HCT116 (cell line): Measurements from ENCODE around the gene FXYD6.

Experiments used
- CBX3 ChIP-seq: IDR thresholded peaks from 2 replicates; pipeline ENCODE4 v1.6.1; 2012; ENCODE audit warnings: low read depth
- CTCF ChIP-seq, 3 experiments: fragments of 200-600 bp in 1 of 3; sonication (generic) in 1 of 3; IDR thresholded peaks in 2 of 3; conservative IDR thresholded peaks in 1 of 3; 2 replicates each; pipeline ENCODE4 v1.5.1; 2012 to 2017; ENCODE audit warnings: low read depth in 2 of 3, low read length in 2 of 3, antibody characterized with exemption in 1 of 3, borderline replicate concordance in 1 of 3, control low read depth in 1 of 3, mild to moderate bottlenecking in 1 of 3, mixed read lengths in 1 of 3, mixed run types in 1 of 3, moderate library complexity in 1 of 3; ENCODE audit not compliant: insufficient read depth in 1 of 3
- ELF1 ChIP-seq: IDR thresholded peaks from 2 replicates; pipeline ENCODE4 v1.6.1; 2012; ENCODE audit warnings: low read depth, borderline replicate concordance
- EZH2 ChIP-seq: fragments of 200-600 bp; sonication (generic); IDR thresholded peaks from 2 replicates; pipeline ENCODE4 v1.6.1; 2017; ENCODE audit warnings: antibody characterized with exemption, mixed run types
- EZH2phosphoT487 ChIP-seq: fragments of 200-600 bp; IDR thresholded peaks from 2 replicates; pipeline ENCODE4 v1.6.1; 2018; ENCODE audit warnings: antibody characterized with exemption, borderline replicate concordance
- MAX ChIP-seq: IDR thresholded peaks from 2 replicates; pipeline ENCODE4 v1.6.1; 2012
- POLR2A ChIP-seq: IDR thresholded peaks from 2 replicates; pipeline ENCODE4 v1.7.0; 2011; ENCODE audit warnings: borderline replicate concordance; ENCODE audit not compliant: insufficient read depth, insufficient read length; ENCODE audit errors: extremely low read depth
- POLR2AphosphoS5 ChIP-seq: IDR thresholded peaks from 2 replicates; pipeline ENCODE4 v1.6.1; 2011; ENCODE audit warnings: mild to moderate bottlenecking, low read depth, low read length, moderate library complexity
- RAD21 ChIP-seq: IDR thresholded peaks from 2 replicates; pipeline ENCODE4 v1.6.1; 2012; ENCODE audit warnings: low read depth, mild to moderate bottlenecking
- REST ChIP-seq: IDR thresholded peaks from 2 replicates; pipeline ENCODE4 v1.6.1; 2012; ENCODE audit warnings: low read depth
- SP1 ChIP-seq: IDR thresholded peaks from 2 replicates; pipeline ENCODE4 v1.6.1; 2012; ENCODE audit warnings: low read depth
- SRF ChIP-seq: IDR thresholded peaks from 2 replicates; pipeline ENCODE4 v1.6.1; 2012; ENCODE audit warnings: low read depth
- YY1 ChIP-seq: IDR thresholded peaks from 2 replicates; pipeline ENCODE4 v1.6.1; 2011; ENCODE audit warnings: low read length, low read depth, moderate library complexity, mild to moderate bottlenecking; ENCODE audit not compliant: insufficient replicate concordance; ENCODE audit errors: extremely low read depth
- ZFX ChIP-seq: fragments of 450-650 bp; IDR thresholded peaks from 2 replicates; pipeline ENCODE4 v1.6.1; 2017

GRCh38 chr11:117906126-117906525 lies 29.7 kb upstream of the FXYD6 start:
- TF ChIP-seq CTCF (IDR thresholded peaks at IDR 0.05 in 2 of 3, conservative IDR thresholded peaks at IDR 0.05 in 1 of 3; ENCODE audit: borderline replicate concordance in 1 of 3, insufficient read depth in 1 of 3, low read depth in 2 of 3, low read length in 2 of 3) (no peak), POLR2A (no peak), YY1 (no peak), POLR2AphosphoS5 (no peak), SRF (no peak), ELF1 (no peak), ZFX (no peak), RAD21 (no peak), EZH2 (no peak), SP1 (no peak), REST (no peak), EZH2phosphoT487 (no peak), MAX (no peak), CBX3 (no peak)
